Stimulated activated CD4-positive, alpha-beta T cell treated with anti-CD3 and anti-CD28 coated beads, TNF-alpha, amount 100 ng/mL, for 24 hours (primary cell): ENCODE results near the gene GPC5.

Experiments
- DNase-seq, 3 experiments: peaks; one replicate each; pipeline ENCODE4 v3.0.0-alpha.2; 2020; ENCODE audit warnings: low read depth in 3 of 3

Gene GPC5

DNA sequence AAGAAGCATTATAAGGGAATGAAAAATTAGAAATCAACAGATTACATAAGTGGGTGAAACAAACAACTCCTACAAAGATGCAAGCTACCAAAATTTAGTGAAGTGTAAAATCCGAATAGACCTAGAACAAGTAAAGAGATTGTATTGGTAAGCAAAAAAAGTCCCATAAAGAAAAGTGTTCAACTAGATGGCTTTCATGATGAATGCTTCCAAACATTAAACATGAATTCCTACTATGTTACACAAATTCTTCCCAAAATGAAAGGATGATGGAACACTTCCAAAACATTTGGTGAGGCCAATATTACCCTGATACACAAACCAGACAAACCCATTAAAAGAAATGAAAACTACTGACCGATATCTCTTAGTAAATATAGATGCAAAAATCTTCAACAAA is 139.0 kb downstream of the GPC5 start:
- no peak for DNase-seq

GRCh38 chr13:91539286-91540157 is 141.1 kb downstream of the GPC5 start:
- DNase-seq, result no peak

DNA sequence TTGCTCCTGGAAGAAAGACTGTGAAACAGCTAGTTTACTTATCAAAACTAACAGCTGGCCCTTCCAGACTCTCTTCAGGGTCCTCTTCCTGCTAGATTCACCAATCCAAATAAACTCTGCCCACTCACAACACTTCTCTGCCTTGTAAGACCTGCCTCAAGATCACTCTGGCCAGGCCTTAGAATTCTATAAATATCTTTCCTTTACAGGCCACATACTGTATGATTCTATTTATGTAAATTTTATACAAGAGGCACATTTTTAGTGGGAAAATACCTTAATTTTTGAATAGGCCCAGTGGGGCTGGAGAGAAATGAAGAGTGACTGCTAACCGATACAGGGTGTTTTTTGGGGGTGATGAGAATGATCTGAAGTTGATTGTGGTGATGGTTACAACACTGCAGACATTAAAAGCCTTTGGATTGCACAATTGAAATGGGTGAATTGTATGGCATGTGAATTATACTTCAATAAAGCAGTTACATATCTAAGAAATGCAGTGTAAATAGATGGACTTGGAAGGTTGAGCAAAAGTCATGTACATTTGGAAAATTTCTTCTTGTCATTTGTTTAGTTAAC is 141.8 kb downstream of the GPC5 start:
- no peak for DNase-seq

- DNase-seq, result no peak
Measured at GRCh38 chr13:91544723-91545122, 146.3 kb downstream of the GPC5 start.

GRCh38 chr13:91546900-91547299 is 148.5 kb downstream of the GPC5 start:
- no peak for DNase-seq

DNA sequence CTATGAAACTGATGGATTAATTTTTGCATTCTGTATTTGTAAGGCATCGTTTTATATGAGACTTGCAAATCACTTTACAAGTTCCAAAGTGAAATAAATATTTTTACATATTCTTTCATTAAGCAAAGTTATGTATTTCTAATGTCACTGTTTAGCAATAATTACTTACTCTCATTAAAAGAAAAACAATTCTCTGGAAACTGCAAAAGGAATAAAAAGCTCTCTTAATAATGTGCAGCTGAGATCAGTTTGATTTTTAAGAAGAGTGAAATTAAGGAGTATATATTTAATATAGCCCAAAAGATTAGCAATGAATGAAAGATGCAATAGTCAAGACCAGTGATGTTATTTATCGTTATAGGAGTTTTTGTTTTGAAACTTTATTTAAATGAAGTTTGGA is 155.2 kb downstream of the GPC5 start:
- no peak for DNase-seq

- no peak for DNase-seq
Measured at GRCh38 chr13:91554101-91554500, 155.7 kb downstream of the GPC5 start.

DNA sequence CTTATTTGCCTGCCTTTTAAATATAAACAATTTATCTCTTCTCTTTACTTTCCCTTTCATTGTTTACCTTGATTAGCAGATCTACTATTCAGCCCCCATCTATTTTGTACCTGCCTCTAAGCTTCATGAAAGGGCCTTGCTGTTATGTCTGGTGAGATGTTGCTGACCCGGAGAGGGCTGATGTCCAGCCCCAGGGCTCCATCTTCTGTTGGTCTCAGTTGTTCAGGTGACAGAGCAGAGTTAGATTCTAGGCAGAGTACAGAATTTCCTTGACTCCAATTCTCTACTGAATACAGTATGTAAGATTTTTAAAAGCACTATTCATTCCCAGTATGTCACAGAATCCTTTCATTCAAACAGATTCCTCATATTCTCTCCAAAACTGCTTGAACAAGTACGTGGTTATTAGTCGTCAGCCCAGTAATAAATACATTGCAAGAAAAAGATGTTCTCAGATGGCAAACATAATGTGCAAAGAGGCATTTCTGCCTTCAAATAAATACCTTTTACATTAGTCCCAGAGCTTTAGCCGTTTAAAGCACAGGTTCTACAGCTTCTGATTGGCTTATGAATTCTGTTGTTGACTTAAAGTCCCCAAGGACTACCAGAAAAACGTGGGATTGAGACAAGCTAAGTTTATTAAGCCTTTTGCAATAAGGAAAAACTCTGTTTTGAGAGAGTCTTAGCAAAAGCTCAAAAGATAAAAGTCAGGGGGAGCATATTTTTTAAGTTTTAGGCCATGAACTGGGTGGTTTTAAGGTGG is 159.1 kb downstream of the GPC5 start:
- DNase-seq, result no peak

GRCh38 chr13:91563799-91564198 is 165.4 kb downstream of the GPC5 start:
- DNase-seq, result no peak

- DNase-seq, result no peak
Measured at GRCh38 chr13:91564396-91564795, 166.0 kb downstream of the GPC5 start.

GRCh38 chr13:91565296-91565695 is 166.9 kb downstream of the GPC5 start:
- DNase-seq, result no peak

DNA sequence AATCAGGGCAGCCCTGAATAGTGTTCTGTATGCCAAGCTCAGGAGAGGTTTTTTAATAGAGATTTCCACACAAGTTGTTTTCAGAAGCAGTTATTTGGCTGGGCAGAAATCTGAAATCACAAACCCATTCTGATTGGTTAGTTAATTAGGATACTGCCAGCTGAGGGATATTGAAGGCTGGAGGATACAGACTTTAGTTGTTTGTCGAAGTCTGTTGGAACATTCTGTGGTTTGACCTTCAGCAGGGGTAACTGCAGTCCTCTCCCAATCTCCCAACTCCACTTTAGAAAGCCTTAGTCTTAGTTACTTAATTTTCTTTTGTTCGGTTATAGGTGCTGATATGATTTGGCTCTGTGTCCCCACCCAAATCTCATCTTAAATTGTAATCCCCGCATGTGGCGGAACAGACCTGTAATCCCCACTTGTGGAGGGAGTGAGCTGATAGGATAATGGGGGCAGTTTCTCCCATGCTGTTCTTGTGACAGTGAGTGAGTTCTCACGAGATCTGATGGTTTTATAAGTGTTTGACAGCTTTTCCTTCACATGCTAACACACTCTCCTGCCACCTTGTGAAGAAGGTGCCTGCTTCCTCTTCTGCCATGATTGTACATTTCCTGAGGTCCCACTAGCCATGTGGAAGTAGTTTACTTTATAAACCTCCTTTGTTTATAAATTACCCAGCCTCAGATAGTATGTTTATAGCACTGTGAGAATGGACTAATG is 169.2 kb downstream of the GPC5 start:
- no peak for DNase-seq

DNA sequence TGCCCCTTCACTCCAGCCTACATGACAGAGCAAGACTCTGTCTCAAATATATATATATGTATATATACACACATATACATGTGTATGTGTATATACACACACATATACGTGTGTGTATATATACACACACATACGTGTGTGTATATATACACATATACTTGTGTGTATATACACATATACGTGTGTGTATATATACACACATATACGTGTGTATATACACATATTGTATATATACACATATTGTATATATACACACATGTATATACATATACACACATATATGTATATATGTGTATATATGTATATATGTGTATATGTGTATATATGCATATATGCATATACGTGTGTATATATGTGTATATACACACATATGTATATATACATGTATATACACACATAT is 173.3 kb downstream of the GPC5 start:
- DNase-seq, result no peak

- DNase-seq, result no peak
Measured at GRCh38 chr13:91572439-91572838, 174.0 kb downstream of the GPC5 start.

- DNase-seq, result no peak
Measured at GRCh38 chr13:91572944-91573598, 174.7 kb downstream of the GPC5 start.

GRCh38 chr13:91574766-91575165 is 176.3 kb downstream of the GPC5 start:
- no peak for DNase-seq

DNA sequence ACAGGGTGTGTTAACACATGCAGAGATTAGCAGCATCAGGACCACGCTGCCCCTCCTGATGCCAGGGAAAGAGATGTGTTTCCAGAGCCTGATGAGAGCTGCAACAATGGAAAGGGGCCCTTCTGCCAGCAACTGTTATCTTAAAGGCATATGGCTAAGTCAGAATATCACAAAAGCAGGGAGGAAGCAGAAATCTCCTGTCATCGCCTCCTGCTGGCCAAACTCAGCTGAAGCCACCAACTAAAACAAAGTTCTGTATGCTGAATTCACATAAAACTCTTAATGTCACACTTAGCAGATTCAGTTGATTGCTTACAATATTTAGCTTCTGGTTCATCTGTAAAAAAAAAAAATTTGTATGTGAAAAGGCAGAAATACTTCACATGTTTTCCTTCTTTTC is 178.2 kb downstream of the GPC5 start:
- DNase-seq, result peak in 1 of 3 experiments; percentile 1

GRCh38 chr13:91579320-91579719 is 180.9 kb downstream of the GPC5 start:
- DNase-seq, result no peak

- no peak for DNase-seq
Measured at GRCh38 chr13:91580749-91581148, 182.3 kb downstream of the GPC5 start.

GRCh38 chr13:91586609-91587008 is 188.2 kb downstream of the GPC5 start:
- DNase-seq, result no peak

DNA sequence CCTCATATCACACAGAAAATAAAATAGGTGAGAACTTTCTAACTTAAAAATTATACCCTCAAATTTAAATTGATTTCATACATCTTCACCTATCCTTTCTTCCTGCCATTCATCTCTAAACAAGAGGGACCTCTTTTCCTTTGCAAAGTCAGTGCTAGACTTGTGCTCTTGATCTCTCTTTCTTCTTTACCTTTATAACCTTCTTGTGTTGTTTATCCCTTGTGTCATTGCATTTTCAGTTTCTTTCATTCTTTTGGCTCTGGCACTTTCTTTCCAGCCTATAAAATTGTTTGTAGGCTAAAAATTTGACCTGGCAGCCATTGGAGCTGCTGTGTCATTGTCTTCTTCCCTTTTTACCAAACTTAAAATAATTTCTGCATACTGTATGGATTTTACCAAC is 190.1 kb downstream of the GPC5 start:
- DNase-seq, result no peak
